GM21737 (cell line): Measurements from ENCODE around the gene ARFGEF3.
"Not testable (repeated sequence)": the region's sequence is repeated elsewhere in the genome, so short reads cannot be mapped to it uniquely, and the experiment has no call there.

ENCODE experiments used
- ATAC-seq: cut with Tn5 transposase; IDR thresholded peaks from one replicate; pipeline ENCODE4 v1.9.1; 2021; ENCODE audit warnings: mild to moderate bottlenecking, moderate library complexity; ENCODE audit not compliant: unreplicated experiment

The ARFGEF3 gene

DNA sequence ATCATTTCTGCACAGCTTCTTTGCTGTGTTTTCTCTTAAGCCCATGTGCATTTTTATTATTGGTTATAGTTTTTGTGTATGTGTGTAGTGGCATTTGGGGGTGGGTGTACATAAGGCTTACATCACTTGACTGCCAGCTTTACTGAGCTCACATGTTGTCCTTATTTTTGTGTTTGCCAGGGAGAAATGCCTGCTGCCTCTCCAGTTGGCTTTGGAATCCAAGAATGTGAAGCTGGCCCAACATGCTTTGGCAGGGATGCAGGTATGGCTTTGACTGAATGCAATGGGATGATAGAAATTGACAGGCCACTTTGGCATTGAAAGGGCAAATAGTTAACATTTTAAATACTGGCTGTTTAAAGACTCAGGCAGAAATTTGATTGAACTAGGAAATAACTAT lies 45.1 kb downstream of the ARFGEF3 start:
- no peak for ATAC-seq

DNA sequence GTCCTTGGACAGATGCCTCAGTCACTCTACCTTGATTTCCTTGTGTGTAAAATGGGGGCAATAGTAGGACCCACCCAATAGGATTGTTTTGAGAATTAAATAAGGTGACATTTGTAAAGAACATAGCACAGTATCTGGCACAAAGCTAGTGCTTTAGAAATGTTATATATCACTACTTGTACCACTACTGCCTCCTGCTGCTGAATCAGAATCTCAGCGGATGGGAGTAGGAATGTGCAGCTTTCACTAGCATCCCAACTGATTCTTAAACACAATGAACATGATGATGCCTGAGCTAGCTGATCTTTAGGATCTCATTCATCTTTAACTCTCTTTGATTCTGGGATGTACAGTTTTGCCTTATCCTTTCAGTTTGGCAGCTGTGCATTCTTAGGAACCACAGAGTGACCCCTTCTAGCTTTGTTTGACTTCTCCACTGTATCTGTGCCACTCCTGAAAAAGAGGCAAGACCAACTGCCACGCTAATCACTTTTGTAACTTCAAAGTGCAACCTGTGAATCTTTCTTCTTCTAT lies 49.4 kb downstream of the ARFGEF3 start:
- no peak for ATAC-seq

GRCh38 chr6:138211601-138212000 lies 49.9 kb downstream of the ARFGEF3 start:
- no peak for ATAC-seq

DNA sequence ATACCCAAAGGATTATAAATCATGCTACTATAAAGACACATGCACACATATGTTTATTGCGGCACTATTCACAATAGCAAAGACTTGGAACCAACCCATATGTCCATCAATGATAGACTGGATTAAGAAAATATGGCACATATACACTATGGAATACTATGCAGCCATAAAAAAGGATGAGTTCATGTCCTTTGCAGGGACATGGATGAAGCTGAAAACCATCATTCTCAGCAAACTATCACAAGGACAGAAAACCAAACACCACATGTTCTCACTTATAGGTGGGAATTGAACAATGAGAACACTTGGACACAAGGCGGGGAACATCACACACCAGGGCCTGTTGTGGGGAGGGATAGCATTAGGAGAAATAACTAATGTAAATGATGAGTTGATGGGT lies 50.8 kb downstream of the ARFGEF3 start:
- ATAC-seq: not testable (repeated sequence)

DNA sequence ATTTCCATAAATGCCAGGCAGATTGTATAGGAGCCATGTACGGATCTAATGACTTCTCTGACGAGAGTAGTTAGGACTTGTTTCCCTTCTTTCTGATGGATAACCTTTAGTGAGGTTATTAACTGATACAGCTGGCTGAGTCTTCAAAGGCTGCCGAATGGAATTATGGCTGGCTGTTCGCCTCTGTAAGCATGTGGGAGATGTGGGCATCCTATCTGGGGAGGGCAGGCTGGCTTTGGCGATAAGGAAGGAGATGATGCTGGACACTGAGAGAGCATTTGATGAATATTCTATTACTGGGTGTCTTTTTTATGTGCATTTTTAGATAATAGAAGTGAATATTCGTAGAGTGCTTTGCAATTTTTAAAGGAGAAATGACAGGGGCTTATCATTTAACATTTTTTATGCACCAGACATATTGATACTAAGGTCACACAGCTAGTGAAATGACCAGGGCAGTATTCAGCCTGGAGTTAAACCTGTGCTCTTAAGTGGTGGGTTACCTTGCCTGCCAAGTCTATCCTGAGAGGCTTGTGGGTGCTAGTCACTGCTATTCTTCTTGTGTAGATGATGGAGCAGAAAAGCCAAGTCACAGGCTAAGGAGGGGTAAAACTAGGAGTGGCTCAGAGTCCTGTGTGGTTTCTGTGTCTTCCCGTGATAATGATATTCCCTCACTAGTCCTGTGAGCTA lies 53.5 kb downstream of the ARFGEF3 start:
- ATAC-seq: no peak

DNA sequence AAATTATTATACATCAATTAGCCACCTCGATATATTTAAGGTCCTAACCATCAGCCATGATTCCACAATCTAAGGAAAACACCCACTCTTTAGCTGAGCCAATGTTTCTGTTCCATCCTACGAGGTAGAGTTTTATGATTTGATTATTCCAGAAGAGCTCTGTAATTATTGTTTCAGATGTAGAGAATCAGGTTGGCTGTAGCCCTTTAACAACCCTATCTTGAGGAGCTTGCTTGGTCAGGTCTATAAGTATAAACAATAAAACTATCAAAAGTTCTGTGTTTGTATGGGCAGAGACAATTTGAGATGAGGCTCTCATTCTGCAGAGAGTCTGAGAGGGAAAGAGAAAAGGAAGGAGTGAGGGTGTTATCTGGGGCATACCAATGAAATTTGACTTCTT lies 56.7 kb downstream of the ARFGEF3 start, which contains the start of gene PBOV1:
TSS of gene PBOV1 (minus strand) at position 43 of the 400 bp plus-strand sequence. CDS start 96 bp downstream, outside the sequence.
- ATAC-seq: no peak

DNA sequence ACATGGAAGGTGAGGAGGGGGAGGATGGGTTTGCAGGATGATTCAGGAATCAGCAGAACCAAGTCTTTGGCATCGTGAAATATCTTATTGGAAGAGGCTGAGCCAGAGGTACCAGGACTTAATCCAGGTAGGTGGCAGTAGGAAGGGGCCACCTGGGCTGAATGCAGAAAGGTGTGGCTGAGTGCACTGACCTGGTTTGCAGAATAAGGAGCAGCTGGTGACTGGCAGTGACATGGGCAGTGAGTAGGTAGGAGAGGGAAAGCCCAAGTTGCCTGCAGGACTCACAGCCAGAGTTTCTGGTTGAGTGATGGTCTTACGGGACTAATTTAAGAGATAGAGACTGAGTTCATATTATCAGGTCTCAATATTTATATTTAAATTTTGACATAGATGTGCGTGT lies 57.7 kb downstream of the ARFGEF3 start:
- ATAC-seq: no peak

- no peak for ATAC-seq
Measured at GRCh38 chr6:138219901-138220300, 58.2 kb downstream of the ARFGEF3 start.

- no peak for ATAC-seq
Measured at GRCh38 chr6:138222901-138223546, 61.3 kb downstream of the ARFGEF3 start.

- no peak for ATAC-seq
Measured at GRCh38 chr6:138225953-138226352, 64.2 kb downstream of the ARFGEF3 start.

DNA sequence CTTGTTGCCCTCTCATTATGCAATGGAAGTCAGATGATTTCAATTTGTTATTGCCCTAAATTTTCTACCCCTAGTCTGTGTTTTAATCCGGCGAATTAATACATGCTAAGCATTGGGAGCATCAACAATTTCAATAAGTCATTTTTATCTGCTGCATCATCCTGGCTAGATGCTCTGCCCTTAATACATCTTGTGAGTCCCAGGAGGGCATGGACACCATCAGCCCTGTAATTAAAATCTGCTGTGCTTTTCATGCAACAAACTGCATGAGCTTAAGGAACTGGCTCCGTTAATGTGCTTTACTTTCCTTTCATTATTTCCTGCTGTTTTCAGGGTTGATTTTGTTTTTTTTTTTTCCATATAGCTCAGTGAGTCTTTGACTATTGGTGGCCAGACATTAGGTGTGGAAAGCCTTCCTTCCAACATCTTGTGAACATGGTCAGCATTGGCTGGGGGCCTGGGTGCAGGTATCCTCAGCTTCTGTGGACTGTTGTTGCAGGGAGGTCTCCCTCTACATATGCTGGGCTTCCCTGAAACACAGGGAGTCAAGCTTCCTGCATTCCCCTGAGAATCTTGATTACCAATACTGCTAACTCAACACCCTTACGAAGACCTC lies 65.1 kb downstream of the ARFGEF3 start:
- no peak for ATAC-seq

GRCh38 chr6:138227316-138227781 lies 65.6 kb downstream of the ARFGEF3 start:
- no peak for ATAC-seq

GRCh38 chr6:138229072-138229471 lies 67.3 kb downstream of the ARFGEF3 start:
- no peak for ATAC-seq

DNA sequence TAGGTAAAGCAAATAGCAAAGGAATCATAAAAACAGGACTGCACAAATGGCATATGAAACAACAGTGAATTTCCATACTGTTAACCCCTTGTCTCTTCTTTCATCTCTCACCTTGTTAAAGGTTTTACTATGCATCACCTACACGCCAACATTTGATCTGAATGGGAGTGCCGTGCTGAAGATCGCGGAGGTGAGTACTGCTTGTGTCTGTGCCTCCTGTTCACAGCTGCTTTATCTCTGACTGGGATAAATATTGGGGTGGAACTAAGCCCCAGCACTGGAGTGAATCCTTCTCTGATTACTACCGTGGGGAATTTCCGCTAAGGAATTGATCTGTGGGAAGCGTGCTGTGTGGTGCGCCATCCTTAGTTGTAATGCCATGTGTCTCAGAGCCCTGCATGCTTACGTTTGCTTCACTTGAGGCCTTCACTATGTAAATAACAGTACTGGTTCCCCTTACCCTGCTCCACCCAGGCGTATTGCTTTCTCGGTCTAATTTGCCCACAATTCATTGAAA lies 68.0 kb downstream of the ARFGEF3 start:
- no peak for ATAC-seq

DNA sequence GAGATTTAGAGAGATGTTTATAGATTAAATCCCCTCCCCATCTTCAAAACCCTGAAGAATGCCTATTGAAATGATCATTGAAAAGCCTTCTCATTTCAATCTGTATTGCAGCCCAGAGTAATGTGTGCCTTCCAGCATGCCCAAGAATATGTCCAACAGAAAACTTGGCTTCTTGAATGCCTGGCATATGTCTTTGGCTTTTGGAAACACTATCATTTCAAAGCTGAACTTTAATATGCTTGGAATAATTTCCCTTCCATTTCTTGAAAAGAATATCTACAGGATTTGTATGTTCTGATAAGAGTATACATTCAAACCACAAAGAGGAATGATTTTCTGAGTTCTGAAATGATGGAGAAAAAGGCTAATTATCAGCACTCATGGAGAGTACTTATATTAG lies 68.5 kb downstream of the ARFGEF3 start:
- ATAC-seq: no peak

- ATAC-seq: no peak
Measured at GRCh38 chr6:138230759-138231380, 69.1 kb downstream of the ARFGEF3 start.

GRCh38 chr6:138231381-138231886 lies 69.7 kb downstream of the ARFGEF3 start:
- ATAC-seq: no peak

DNA sequence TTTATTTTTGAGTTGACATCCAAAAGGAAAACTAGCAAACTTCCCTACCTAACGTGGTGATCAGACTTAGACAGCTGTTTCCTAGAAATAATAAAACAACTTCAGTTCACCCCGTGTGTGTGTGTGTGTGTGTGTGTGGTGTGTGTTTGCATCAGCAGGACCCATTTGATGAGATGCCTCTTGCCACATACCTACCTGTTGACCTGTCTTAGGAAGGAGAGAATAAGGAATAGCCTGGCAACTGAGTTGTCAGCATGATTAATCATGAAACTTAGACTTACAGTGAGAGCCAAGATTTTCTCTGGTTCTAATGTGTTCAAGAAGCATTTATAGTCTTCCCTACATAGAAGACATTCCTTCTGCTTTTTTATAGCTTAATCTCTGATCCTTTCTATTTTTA lies 72.6 kb downstream of the ARFGEF3 start:
- ATAC-seq: no peak

DNA sequence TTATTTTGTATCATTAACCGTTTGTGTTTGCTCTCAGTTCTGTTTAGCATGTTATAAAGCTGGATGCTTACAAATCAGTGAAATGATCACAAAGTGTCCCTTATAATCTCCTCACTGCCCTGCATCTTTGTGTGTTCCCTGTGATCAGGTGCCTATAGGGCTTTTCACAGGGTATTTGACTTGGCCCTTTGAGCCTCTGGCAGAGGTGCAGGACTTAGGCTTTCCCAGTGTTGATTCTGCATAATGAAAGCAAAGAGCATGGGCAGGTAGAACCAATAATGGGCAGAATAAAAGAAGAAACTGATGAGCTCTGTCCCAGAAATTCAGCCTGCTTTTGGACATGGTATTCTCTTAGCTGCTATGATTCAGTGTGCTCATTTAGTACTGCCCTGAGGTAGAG lies 73.5 kb downstream of the ARFGEF3 start:
- ATAC-seq: no peak

DNA sequence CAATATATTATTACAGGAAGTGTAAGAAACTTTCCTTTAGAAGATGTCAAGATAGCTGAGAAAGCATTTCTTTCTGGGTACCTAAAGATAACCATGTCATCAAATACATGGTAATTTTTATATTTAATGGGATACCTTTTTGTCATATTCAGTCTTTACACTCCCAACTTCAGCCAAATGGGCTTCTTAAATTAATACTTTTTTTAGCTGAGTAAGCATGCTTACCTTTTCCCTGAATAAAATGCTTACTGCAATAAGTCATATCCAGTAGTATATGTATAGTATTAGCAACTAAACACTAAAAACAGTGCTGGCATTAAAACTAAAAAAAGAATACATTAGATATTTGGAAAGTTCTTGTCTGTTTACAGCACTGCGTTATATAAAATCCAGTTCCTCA lies 74.0 kb downstream of the ARFGEF3 start:
- no peak for ATAC-seq

- no peak for ATAC-seq
Measured at GRCh38 chr6:138237463-138237862, 75.7 kb downstream of the ARFGEF3 start.
